ENCODE measurements around the gene RERE.
"Not testable (repeated sequence)": the region's sequence is repeated elsewhere in the genome, so short reads cannot be mapped to it uniquely, and the experiment has no call there.

The RERE gene

DNA sequence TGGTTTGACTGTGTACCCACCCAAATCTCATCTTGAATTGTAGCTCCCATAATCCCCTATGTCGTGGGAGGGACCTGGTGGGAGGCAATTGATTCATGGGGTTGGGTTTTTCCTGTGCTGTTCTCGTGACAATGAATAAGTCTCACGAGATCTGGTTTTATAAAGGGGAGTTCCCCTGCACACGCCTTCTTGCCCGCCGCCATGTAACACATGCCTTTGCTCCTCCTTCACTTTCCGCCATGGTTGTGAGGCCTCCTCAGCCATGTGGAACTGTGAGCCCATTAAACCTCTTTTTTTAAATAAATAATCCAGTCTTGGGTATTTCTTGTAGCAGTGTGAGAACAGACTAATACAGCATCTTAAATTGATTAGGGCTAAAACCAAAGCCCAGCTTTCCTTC, 22.6 kb upstream of the RERE start:
- no peak for DNase-seq

DNA sequence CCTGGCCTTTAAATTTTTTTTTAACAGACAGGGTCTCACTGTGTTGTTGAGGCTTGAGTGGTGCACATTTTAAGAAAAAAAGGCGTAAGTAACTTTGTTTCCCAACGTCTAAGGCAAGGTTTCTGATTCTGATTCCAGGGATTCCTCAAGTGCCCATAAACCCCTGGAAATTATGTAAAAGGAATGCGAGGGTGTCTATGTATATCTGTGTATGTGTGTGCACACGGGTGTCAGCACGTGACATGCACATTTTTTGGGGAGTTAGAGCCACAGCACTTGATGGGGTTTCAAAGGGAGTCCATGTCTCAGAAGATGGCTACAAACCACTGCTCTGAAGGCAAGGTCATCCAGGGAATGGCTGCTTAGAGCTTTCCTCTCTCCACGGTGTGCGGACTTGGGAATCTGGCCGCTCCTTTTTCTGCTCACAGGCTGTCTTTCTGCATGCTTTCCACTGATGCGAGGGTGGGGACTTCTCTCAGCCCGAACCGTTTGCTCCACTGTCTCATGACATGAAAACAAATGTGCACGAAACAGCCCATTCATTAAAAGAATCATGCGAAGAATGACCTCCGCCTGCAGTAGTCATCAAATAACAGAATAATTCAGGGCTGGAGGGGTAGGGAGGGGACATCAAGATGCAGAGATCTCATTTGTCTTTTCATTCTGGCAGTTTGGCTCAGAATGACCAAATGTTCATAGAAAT, 18.7 kb upstream of the RERE start:
- no peak for DNase-seq

DNA sequence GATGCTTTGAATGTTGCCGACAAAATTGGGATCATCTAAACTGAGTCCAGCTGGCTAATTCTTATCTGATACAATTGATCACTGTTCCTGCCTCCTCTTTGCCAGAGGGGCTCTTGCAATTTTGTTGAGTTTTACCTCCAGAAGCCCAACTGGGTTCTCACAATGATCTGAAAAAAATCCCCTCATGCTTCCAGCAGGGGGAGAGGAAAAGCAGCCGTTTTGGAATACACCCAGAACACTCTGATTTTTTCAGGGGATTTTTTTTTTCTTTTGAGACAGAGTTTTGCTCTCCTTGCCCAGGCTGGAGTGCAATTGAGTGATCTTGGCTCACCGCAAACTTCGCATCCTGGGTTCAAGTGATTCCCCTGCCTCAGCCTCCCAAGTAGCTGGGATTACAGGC, 13.9 kb upstream of the RERE start:
- DNase-seq = no peak

DNA sequence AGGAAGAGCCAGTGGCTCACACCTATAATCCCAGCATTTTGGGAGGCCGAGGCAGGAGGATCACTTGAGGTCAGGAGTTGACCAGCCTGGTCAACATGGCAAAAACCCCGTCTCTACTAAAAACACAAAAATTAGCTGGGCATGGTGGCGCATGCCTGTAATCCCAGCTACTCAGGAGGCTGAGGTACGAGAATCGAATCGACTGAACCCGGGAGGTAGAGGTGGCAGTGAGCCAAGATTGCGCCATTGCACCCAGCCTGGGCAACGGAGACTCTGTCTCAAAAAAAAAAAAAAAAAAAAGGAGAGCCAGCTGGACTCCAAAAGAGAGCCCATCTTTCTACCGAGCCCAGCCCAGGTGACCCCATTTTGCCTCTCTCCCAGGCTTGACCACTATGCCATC, 13.3 kb upstream of the RERE start:
- DNase-seq = not testable (repeated sequence)

DNA sequence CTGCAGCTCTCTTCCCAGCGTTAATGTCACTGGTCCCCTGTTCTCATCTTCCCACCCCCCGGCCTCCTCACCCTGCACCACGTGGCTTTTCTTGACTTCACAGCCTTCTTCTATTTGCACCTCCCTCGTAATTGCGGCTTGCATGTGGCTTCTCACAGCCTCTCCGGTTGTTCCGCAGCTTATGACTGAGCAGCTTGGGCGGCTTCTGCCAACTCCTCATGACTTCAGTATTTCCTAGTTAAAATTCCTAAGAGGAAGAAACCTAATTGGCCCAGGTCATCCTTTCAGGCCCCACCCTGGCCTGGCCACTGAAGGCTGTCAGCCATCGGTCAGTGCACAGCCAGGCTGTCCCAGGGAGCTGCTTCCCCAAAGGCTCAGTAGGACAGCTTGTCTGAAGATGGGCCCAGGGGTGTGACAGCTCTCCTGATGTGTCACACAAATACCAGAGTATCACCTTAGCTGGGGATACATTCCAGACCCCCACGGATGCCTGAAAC, 8.6 kb upstream of the RERE start:
- DNase-seq = no peak

DNA sequence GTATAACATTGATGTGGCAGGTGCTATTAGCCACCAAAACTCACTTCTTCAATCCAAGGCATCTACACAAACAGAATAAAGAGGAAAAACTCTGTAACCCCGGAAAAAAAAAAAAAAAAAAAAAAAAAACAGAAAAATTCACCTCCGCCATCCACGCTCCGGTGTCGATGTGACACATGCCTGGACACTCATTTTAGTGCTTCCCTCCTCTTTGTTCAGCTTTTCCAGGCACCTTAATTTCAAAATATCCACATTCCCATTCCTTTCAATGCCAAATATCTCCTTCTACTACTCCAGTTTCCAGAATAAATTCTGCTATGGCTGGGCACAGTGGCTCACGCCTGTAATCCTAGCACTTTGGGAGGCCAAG, 5.8 kb upstream of the RERE start:
- DNase-seq = no peak

DNA sequence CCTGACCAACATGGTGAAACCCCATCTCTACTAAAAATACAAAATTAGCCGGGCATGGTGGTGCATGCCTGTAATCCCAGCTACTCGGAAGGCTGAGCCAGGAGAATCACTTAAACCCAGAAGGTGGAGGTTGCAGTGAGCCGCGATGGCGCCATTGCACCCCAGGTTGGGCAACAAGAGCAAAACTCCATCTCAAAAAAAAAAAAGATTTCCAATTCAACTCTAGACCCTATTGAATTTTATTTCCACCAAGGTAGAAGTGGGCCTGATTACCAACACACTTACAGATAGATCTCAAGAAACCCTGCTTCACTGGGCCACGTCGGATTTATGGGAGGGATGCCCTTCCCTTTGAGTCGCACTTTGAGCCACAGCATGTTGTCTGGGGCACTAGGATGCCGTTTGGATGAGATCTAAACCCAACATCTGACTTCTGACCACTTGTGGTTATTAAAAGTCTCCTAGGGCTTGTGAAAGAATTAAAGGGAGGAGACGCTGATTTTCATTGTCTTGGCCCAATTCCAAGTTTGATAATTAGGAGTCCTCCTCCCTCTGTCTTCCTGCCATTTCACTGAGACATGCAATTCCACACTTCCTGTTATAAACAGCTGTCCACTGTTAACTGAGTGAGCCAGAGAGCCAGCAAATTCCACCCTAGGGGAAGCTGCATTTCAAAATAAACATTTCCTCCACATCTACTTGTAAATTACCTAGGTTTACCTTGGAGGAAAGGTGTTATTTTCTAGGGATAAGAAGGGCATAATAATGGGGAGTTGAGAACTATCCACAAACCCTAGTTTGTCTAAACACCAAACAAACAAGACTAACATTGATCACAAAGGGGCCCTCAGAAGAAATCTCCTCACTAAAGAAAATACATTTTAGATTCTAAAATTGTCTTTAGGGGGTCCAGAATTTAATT, 5.2 kb upstream of the RERE start:
- no peak for DNase-seq

DNA sequence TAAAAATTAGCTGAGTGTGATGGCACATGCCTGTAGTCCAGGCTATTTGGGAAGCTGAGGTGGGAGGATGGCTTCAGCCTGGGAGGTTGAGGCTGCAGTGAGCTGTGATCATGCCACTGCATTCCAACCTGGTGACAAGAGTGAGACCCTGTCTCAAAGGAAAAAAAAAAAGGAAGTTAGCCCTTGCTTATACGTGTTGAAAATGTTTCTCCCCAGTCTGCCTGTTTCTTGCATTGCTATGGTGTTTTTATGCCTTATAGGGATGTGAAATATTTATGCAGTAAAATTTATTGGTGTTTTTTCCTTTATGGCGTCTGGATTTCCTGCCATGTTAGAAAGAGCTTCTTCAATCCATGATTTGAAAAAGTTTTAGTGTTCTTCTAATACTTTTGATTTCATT, 3.6 kb upstream of the RERE start:
- DNase-seq = no peak

DNA sequence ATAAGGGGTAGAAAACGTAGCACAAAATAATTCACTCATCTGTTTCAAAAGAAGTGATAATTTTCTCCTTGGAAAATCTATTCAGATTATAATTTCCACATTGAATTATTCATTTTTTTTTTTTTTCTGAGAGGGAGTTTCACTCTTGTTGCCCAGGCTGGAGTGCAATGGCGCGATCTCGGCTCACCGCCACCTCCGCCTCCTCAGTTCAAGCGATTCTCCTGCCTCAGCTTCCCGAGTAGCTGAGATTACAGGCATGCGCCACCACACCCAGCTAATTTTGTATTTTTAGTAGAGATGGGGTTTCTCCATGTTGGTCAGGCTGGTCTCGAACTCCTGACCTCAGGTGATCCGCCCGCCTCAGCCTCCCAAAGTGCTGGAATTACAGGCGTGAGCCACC, 1.3 kb upstream of the RERE start:
- DNase-seq = not testable (repeated sequence)

DNA sequence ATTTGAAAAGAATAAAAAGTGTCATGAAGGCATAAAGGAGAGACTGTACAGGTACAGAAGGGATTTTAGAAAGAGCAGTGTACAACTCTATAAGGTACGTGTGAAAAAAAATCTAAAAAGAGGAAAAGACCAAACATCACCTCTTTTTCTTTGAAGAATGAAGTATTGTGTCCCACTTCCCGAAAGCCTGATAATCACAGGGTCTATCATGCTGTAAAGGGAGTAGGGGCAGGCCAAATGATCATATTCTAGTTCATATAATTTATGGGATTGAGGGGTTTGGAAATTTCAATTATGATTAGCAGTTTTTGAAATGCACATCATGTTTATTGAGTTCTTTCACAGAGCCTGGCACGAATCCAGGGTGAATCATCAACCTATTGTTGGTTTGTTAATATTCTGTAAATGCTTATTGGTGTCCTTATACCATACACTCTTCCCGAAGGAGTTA, 910 bp upstream of the RERE start:
- no peak for DNase-seq

DNA sequence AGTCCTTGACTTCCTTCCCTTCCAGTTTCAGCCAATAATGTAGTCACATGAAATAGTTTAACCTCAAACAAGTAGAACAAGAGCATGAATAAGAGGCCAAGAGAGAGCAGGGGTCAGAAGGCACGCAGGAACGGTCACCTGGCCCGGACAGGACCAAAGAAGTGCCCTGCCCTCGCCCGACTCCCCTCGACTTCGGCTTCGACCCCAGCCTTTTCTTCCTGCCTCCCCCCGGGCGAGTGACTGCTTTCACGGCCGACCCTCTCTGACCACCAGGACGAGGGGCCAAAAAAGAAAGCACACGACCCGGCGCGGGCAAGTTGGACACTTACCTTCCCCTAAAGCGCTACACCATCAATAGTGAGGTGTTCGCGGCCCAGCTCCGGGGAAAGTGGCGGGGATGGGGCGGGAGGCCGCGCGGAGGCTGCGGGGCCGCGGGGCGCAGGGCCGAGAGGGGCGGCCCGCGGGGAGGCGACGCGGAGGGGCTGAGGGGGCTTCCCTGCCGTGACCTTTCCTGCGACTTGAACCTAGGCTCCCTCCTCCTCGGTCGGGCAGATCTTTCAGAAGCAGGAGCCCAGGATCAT, 519 bp downstream of the RERE start:
- DNase-seq = no peak

DNA sequence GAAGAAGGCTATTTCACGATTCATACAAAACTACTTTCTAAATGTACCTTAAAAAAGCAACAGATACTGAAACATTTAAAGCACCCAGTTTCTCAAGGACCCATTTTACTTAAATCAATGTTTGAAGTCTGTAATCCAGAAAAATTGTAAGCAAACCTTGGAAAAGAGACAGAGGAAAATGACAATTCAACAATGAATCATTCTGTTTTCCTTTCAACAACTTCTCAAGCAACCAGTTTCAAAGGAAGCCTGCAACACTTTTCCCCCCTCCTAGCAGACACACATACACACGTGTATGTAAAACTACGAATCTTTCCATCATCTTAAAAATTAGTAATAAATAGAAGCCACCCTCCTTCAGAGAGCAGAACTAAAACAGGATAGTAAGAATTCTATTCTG, 1.2 kb downstream of the RERE start:
- no peak for DNase-seq

DNA sequence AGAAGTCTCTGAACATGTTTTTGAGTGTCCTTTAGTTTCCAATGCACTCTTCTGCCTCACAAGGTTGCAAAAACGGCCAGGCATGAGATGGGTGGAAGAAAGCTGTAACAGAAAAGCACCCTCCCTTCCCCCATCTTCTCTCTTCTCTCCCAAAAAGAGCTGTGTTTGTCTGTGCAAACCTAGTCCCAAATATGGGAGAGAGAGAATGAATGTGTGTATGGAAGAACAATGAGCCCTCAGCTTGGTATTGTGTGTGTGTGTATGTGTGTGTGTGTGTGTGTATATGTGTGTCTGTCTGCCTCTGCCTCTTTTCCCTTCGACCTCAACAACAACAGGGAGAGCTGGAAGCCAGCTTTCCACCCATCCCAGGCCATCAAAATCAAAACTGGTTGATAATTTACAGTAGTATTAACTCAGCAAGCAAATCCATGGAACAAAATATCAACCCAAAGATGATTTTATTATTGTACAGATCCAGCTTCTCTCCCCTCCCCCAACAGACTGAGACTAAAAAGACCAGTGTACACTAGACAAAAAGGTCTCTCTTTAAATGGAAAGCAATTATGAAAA, 1.8 kb downstream of the RERE start:
- no peak for DNase-seq

DNA sequence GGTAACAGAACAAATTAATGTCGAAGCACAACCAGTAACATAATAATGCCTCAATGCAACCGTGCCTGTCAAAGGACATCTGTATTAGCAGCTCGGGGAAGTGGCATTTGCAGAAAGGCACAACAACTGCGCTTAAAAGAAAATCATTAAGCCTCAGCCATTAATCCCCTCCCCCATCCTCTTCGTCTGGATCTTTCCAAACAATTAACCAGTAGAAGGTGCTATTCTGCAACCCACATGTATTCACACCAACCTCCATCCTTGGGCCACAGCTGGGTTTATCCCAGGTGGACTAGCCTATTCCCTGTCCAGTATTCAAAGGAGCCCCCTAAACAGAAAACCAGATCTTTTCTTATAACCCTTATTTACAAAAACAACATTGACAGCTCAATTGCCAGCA, 2.6 kb downstream of the RERE start:
- DNase-seq = no peak

DNA sequence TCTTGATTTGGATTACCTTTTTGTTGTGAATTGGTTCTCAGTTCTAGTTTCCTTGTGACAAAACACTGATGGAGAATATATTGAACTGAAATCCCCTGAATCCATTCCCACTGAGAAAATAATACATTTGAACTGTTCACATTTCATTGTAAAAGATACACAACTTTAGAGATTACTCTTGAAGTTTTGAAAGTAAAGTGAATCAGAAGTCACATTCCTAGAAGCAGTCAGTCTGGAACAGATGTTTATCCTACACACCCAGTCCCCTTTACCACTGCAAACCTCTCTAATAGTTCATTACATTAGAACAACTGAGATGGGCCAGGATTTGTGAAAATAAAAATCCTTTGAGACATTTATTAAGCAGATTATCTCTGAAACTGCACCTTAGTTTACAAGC, 3.4 kb downstream of the RERE start:
- DNase-seq = no peak

DNA sequence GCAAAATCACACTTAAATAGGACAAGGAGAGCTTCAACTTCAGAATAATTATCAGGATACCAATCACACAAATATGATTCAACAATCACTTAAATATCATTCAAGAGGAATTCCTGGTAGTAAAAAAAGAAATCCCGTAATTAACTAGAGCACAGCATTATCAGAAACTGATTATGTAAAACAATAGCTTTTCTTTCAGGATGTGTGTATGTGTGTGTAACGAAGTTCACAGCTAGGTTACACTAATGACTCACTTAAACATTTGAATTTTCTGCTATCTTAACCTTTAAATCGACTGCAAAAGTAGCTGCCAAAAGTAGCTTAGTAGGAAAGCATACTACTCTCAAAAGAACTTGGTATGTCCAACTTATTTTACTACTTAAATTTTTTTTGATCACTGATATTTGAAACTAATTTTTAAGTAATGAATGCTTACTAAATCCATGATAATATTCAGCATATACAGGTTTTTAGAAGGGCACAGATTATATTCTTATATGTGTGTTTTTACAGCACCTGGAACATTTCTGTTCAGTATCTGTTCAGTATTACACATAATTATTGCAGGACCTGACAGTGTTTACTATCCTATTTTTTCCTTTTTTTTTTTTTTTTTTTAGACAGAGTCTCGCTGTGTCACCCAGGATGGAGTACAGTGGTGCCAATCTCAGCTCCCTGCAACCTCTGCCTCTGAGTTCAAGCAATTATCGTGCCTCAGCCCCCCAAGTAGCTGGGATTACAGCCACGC, 4.2 kb downstream of the RERE start:
- DNase-seq = no peak

DNA sequence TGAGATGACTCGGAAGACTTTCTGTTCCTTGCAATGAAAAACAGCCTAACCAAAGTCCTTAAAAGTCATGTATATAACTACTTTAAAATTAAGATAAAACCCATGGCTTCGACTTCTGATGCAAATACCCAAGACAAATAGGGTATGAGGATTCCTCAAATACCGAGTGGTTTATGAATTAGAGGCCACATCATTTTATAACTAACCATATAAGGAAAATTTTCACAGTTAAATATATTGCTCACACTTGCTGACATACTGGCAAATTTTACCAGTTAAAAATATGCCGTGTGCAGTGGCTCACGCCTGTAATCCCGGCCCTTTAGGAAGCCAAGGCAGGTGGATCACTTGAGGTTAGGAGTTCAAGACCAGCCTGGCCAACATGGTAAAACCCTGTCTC, 5.4 kb downstream of the RERE start:
- no peak for DNase-seq

DNA sequence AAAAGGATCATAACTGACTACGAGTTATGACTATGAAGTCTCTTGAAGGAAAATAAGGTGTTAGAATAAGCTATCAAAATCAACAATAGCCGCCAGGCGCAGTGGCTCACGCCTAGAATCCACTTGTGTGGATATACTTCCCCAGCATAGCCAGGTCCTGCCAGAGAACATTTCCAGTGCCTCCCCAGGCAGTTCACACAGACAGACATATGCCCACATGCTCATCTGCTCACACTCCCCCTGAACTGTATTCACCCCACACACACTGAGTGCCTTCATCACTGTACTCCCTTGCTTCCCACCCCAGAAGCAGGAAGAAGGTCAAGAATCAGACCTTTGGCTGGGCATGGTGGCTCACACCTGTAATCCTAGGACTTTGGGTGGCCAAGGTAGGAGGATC, 6.5 kb downstream of the RERE start:
- no peak for DNase-seq

DNA sequence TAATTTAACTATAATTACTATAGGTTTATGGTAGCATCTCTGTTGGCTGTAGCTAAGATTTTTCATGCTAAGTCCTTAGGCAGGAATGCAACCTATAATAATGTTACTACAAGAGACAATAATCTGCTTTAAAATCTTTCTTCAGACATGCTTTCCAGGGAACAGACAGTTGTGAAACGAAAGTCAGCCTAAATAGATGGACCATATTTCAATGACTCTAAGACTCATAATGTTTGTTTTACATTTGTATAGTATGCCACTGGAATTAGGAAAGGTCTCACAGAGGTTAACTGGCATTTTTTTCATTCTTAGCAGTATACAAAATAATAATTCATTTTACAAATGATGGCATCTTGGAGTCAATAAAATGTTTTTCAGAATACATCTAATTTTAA, 8.1 kb downstream of the RERE start:
- DNase-seq = no peak

DNA sequence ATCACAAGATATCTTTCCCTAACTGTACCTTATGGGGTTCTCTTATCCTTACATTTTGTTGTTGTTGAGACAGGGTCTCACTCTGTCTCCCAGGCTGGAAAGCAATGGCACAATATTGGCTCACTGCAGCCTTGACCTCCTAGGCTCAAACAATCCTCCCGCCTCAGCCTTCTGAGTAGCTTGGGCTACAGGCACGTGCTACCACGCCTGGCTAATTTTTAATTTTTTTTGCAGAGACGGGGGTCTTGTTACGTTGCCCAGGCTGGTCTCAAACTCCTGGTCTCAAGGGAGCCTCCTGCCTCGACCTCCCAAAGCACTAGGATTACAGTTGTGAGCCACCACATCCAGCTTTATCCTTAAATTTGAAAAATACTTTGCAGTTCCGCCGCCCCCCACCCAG, 10.4 kb downstream of the RERE start:
- no peak for DNase-seq

DNA sequence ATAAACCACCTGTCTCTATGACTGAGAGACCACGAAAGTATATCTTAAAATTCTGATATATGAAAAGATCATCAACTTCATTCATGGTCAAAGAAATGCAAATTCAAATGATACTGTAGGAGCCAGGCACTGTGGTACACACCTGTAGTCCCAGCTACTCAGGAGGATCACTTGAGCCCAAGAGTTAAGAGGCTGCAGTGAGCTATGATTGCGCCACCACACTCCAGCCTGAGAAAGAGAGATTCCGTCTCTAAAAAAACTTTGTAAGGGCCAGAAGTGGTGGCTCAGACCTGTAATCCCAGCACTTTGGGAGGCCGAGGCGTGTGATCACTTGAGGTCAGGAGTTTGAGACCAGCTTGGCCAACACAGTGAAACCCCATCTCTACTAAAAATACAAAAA, 17.0 kb downstream of the RERE start:
- no peak for DNase-seq

DNA sequence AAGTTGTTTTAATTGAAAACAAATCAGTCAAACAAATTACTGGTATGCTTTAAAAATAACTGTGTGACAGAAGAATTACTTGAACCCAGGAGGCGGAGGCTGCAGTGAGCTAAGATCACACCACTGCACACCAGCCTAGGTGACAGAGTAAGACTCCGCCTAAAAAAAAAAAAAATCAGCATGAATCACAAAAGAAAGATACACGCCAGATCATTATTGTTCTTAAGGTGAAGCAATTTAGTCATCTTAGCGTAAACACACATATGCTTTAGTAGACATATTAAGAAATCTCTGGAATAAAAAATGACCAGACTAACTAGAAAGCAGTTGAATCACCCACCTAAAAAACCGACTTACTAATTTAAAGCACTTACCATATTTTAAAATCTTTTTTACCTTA, 20.2 kb downstream of the RERE start:
- DNase-seq = no peak

DNA sequence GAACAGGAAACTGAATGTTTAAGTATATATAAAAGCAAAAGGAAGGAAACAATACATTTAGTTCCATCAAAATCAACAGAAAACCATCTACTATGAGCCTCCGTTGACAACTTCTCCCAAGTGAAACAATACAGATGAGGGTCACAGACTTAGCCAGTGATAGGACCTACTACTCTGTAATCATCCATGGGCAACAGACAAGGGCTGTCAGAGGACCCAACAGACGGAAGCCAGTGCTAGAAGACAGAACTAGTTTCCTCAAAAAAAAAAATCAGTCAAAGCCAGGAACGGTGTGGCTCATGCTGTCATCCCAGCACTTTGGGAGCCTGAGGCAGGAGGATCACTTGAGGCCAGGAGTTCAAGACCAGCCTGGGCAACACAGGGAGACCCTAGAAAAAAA, 20.6 kb downstream of the RERE start:
- DNase-seq = no peak
